Activated T-cell treated with anti-CD3 and anti-CD28 coated beads for 24 hours (primary cell): ENCODE data around the gene SPEM3.

Experiments used
- DNase-seq: peaks from one replicate; pipeline ENCODE4 v3.0.0-alpha.2; 2020; ENCODE audit warnings: low read depth

SPEM3 gene

DNA sequence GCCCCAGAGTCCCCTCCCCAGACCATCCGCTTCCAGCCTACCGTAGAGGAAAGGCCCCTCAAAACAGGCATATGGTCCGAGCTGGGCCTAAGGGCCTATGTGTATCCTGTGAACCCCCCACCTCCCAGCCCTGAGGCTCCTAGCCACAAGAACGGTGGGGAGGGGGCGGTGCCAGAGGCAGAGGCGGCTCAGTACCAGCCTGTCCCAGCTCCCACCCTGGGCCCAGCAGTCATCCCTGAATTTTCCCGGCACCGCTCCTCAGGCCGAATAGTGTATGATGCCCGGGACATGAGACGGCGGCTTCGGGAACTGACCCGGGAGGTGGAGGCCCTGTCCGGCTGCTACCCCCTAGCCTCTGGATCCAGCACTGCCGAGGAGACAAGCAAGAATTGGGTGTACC lies 7.5 kb upstream of the SPEM3 start:
- DNase-seq, result no peak

DNA sequence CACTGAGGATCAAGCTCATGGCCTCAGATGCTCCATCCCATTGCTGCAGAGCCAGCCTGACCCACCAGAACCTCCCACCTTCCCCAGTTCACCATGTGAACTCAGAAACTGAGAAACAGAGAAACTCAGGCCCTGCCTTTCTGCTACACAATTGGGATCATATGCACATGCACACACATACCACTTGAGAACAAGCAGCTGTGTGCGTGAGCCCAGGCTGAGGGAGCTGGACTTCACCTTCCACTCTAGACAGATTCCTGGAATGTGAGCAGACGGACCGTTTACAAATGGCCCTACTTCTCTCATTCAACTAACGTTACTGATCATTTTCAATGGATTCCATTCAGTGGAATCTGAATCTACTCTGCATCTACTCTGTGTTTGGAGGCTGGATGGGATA lies 5.0 kb upstream of the SPEM3 start:
- no peak for DNase-seq

DNA sequence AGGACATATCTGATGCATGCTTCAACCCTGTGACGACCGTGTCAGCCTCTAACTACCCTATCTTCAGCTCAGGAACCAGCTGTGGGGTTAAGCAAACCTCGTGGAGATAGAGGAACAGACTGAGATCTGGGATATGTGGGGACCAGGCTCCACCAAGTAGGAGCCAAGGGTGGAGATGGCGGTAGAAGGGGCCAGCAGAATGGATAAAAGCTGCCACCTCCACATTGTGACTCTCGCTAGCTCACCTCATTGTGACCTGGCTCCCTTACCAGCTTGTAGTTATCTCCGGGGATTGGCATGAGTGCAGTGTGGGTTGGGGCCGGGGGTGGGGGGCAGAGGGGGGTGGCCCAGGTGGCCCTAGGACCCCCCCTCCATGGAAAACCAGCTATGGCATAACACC lies 3.3 kb upstream of the SPEM3 start, which contains the start of gene SPEM2:
SPEM2 (plus strand) TSS at position 301 of the 400 bp plus-strand sequence; CDS start at position 374, 73 bp downstream.
- DNase-seq, result no peak

DNA sequence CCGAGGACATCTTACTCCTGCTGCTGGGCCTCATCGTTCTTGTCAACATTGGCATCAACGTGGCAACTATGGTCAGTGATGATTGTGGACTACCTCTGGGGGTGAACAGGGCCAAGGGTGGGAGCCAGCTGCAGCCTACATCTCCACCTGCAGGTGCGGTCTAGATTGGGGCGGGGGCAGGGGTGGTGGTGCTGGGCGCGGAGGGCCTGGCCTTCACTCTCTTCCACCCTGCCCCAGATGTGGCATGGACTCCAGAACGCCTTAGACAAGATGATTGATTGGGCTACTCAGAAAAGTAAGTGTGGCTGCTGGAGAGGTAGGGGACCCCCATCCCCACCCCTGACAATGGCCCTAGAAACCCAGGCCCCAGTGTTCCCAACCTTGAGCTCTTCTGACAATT lies 2.9 kb upstream of the SPEM3 start:
- no peak for DNase-seq

DNA sequence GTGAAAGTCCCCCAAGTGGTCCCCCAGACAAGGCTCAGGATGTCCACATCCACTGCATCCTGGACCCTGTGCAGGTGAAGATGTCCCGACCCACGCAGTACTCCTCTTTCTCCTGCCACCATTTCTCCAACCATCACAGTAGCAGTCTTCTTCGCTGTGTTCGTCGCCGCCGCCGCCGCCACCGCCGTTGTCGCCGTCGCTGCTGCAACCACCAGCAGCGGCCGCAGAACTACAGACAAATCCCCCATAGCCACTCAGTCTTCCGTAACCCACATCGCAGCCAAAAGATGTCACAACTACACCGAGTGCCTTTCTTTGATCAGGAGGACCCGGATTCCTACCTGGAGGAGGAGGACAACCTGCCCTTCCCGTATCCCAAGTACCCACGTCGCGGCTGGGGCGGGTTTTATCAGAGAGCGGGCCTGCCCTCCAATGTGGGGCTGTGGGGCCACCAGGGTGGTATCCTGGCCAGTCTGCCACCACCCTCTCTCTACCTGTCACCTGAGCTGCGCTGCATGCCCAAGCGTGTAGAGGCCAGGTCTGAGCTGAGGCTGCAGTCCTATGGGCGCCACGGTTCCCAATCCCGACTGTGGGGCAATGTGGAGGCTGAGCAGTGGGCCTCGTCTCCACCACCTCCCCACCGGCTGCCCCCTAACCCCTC lies 2.3 kb upstream of the SPEM3 start:
- no peak for DNase-seq

DNA sequence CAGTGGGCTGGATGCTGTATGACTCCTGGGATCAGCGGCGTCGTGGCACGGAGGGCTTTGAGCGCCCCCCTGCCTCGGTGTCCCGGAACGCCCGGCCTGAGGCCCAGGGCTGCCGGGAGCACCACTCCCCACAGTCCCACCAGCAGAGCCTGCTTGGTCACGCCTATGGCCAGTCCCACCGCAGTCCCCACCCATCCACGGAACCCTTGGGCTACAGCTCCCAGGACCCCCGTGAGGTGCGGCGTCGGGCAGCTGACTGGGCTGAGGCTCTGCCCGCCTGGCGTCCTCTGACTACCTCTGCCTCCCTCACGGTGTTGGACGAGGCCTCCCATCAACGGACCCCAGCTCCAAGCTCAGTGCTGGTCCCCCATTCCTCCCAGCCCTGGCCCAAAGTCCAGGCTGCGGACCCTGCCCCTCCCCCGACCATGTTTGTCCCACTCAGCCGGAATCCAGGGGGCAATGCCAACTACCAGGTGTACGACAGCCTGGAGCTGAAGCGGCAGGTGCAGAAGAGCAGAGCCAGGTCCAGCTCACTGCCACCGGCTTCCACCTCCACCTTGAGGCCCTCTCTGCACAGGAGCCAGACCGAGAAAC lies 1.7 kb upstream of the SPEM3 start:
- DNase-seq, result no peak

DNA sequence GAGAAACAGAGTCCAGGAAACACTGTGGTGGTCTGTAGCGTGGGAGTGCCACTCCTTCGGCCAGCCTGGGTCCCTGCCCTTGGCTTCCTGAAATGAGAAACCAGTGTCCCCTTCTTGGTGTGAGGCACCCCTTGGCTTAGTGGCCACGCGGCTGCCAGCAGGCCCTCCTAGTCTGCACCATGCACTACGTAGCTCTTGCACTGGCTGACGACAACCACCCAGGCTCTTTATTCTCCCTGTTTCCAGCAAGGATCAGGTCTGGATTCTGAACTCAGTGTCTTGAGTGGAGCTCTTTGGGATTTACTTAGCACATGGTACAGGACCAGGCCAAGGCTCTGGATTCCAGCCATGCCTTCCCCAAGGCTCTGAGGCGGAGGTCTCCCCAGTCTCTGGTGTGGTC lies 1.1 kb upstream of the SPEM3 start:
- DNase-seq, result no peak

DNA sequence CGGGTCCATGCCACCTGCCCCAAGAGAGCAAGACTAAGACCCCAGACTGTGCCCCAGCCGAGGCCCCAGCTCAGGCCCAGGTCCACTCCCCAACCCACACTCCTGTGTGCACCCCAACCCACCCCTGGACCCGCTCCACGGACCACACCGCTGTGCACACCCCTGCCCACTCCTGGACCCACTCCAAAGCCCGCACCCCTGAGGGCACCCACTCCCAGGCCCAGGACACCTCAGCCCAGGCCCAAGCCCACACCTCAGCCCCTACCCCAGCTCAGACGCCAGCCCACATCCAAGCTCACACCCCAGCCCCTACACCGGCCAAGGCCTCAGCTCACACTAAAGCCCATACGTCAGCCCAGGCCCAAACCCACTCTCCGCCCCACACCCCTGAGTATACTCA lies 1.1 kb downstream of the SPEM3 start:
- no peak for DNase-seq

DNA sequence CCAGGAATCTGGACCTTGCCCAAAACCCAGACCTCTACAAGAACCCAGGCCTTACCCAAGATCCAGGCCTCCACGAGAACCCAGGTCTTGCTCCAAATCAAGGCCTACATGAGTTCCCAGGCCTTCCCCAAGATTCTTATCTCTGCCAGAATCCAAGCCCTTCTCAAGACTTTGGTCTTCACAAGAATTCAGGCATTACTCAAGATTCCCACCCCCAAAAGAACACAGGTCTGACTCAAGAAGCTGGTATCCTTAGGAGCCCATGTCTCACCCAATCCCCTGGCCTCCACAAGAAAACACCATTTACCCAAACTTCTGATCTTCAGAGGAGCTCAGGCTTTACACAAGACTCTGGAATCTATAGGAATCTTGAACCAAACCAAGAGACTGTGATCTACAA lies 2.6 kb downstream of the SPEM3 start:
- DNase-seq, result no peak

DNA sequence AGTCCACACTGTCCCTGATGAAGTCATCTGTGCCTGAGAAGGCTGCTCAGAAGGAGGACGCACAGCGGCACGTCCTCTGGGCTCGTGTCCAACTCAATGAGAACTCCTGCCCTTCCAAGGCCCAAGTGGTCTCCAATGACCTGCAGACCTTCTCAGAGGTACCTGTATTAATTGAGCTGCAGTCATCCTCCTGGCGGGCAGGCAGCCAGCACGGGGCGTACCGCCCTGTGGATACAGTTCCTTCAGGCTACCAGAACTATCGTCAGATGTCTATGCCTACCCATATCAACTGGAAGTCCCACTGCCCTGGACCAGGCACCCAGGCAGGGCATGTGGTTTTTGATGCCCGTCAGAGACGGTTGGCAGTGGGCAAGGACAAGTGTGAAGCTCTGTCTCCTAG lies 3.6 kb downstream of the SPEM3 start:
- no peak for DNase-seq

DNA sequence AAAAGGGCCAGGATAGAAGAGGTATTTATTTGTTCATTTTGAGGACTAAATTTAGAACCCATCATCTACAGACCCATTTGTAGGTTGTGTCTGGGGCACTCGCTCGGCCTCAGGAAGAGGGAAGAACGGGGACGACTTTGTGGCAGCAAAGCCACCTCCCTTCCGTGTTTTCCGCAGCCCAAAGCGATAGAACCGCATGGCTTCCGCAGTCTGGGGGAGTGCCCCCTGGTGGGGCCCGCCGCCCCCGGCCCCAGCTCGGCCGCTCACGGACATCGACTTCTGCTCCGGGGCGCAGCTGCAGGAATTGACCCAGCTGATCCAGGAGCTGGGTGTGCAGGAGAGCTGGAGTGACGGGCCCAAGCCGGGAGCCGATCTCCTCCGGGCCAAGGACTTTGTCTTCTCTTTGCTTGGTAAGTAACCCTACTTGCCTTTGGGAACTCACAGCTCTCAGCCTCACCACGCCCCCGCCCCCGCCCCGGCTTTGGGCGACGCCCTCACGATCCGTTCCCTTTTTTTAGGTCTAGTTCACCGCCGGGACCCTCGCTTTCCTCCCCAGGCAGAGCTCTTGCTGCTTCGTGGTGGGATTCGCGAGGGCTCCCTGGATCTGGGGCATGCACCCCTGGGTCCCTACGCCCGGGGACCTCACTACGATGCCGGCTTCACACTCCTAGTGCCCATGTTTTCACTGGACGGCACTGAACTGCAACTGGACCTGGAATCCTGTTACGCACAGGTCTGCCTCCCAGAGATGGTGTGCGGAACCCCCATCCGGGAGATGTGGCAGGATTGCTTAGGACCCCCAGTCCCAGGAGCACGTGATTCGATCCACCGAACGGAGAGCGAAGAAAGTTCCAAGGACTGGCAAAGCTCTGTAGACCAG lies 7.3 kb downstream of the SPEM3 start:
- DNase-seq, result peak; percentile 23

DNA sequence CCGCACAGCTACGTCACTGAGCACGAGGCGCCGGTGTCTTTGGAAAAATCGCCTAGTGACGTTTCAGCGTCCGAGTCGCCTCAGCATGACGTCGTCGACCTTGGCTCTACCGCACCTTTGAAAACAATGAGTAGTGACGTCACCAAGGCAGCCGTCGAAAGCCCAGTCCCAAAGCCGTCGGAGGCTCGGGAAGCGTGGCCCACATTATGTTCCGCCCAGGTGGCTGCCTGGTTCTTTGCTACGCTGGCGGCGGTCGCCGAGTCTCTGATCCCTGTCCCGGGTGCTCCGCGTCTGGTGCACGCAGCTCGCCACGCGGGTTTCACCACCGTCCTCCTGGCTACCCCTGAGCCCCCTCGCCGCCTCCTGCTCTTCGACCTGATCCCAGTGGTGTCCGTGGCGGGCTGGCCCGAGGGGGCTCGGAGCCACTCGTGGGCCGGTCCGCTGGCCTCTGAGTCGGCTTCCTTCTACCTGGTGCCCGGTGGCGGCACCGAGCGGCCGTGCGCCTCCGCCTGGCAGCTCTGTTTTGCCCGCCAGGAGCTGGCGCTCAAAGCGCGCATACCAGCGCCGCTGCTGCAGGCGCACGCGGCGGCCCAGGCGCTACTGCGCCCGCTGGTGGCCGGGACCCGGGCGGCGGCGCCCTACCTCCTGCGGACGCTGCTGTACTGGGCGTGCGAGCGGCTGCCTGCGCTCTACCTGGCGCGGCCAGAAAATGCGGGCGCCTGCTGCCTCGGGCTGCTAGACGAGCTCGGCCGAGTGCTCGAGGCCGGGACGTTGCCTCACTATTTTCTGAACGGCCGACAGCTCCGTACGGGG lies 8.1 kb downstream of the SPEM3 start:
- peak; percentile 69 for DNase-seq

DNA sequence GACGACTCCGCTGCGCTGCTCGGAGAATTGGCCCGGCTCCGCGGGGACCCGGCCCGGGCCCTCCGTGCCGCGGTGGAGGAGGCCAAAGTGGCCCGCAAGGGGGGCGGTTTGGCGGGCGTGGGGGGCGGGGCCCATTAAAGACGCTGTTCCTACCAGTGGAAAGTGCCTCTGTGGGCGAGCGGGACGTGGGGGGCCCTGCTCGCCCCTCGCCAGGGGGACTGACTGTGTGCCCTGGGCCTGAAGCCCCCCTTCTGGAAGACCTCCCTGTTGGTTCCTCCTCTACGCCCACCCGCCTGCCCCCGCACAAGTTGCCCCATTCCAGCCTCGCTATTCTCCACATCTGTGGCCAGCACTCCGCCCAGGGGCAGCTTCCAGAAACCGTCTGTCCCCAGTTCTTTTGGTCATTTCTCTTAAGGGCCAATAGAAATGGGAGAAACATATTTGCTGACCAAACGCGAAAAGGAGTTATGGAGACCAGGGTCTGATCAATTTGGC lies 8.8 kb downstream of the SPEM3 start:
- DNase-seq, result no peak

DNA sequence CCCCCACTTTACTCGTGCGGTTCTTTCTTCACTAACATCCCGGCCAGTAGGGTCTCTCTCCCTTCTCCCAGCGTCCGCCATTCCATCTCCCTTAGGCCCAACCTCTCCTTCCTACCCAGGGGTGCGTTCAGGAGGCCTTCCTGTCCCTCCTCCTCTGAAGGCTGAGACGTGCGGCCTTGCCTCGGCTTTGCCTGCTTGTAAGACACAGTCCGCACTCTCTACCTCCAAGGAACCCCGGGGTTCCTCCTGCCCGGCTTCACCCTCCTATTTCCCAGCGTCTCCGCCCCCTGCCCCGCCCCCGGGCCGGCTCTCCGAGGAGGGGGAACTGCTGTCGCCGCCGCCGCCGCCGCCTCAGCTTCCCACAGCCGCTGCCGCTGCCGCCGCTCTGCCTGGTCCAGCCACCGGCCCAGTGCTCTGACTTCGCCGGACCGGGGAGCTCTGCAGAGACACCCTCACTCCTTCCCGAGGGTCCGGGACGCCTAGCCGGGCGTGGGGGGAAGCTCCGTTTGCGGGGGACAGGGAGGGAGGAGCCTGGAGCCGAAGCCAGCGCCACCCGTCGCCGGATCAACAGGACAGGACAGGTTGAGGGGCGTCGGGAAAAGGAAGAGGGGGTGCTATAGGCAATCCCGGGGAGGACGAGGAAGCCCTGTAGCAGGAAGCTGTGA lies 9.4 kb downstream of the SPEM3 start:
- DNase-seq, result peak; percentile 32

DNA sequence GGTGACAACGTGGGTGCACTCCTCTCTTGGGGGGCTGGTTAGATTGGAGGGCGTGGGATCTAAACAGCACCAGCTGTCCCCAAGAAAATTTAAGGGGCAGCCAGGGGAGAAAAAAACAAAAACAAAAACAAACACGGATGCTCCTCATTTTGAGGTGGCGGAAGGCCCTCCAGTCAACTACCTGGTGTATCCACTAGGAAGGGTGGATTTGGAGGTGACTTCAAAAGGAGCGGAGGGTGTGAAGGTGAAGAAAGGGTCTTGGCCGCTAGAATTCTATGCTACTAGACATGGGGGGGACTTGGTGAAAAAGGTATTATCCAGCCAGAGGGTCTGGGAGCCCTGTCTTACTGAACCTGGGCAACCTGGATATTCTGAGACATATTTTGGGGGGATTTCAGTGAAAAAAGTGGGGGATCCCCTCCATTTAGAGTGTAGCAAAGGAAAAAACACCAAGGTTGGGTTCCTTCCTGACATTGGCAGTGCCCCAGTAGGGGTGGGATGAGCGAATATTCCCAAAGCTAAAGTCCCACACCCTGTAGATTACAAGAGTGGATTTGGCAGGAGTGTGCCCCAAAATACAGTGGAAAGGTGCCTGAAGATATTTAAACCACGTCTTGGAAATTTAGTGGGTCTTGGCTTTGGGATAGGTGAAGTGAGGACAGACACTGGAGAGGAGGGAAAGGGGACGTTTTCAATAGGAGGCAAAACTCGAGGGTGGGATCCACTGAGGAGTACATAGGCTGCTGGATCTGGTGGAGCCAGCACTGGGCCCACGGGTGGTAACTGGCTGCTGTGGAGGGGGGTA lies 10.2 kb downstream of the SPEM3 start:
- no peak for DNase-seq

DNA sequence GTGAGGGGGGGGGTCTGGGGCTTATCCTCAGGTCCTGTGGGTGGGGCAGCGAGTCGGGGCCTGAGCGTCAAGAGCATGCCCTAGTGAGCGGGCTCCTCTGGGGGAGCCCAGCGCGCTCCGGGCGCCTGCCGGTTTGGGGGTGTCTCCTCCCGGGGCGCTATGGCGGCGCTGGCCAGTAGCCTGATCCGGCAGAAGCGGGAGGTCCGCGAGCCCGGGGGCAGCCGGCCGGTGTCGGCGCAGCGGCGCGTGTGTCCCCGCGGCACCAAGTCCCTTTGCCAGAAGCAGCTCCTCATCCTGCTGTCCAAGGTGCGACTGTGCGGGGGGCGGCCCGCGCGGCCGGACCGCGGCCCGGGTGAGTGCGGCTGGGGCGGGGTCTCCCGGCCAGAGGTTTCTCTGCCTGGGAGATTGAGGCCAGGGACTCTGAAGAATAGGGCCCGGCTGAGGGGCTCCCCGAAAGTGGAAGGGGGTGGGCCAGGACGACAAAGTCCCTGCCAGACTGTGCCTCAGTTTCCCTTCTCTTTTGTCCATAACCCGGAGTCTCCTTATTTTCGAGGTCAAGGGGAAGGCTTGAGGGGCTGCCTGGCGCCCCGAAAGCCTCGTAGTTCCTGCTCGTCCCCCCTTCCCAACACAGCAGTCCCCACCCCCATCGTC lies 10.9 kb downstream of the SPEM3 start, which contains the start of gene FGF11:
FGF11 (plus strand) TSS at position 51 of the 651 bp plus-strand sequence; CDS start at position 160, 109 bp downstream.
- no peak for DNase-seq

DNA sequence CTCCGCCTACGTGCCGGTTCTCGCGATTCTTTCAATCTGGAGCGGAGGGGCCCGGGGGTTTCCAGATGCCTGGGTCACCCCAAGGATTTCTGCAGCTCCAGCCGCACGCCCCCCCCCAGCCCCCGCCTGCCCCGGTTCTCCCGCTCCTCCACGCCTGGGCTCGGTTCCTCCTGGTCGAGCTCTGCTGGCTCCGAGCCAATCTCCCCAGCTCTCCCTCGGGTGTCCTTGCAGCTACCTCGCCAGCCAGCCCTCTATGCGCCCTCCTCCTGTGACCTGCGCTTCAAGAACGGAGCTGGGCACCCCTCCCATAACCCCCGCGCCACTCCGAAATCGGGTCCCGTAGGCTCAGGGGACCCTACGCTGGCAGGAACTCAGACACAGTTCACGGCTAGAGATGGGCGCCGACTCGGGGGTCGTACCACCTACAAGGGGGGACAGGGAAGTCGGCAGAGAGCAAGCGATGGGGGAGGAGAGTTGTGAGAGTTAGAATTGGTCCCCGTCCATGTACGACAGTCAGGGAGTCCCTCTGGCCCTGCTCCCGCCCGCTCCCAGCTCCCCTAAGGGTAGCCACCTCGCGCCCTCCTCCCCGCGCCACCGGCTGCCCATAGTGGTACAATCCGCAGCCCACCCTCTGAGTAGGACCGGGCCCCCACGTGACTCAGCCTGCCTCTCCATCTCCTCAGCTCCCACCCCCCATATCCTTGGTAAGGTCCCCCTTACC lies 11.6 kb downstream of the SPEM3 start:
- no peak for DNase-seq

DNA sequence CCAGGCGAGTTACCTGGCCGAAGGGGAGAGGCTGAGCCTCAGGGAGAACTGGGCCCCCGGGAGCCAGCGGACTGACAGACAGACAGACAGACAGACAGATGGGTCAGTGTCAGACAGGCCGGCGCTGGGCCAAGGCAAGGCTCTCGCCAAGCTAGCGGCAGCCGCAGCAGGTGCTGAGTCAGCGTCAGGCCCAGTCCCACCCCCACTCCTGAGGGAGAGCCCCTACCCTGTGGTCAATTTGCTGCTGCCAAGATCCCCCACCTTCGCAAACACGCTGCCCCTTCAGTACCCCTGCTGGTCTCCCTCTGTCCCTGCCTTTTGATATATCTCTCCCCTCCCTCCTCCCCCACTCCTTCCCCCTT lies 12.2 kb downstream of the SPEM3 start:
- DNase-seq, result no peak

DNA sequence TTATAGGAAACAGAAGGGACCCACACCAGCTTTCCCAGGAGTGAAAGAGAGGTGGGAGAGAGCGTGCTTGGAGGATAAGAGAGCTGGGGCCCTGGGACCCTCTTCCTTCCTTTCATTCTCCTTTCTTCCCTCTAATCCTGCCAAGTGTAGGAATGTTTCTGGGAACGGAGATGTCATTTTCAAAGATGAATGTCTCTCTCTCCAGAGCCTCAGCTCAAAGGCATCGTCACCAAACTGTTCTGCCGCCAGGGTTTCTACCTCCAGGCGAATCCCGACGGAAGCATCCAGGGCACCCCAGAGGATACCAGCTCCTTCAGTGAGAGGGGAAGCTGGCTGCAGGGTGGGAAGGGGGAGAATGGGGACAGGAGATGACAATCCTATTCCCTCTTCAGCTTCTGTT lies 12.6 kb downstream of the SPEM3 start:
- DNase-seq, result no peak
